Activated CD8-positive, alpha-beta T cell treated with anti-CD3 and anti-CD28 coated beads for 36 hours (primary cell): ENCODE data around the gene ANKH. TPM values are rescaled to one million over a fixed set of nuclear protein-coding genes. Genes with fewer than 3 reads are reported as not detected.
A peak's percentile ranks its signal among the peaks of the same experiment; 100 is the strongest.

ENCODE experiments used
- ATAC-seq: fragments of 200-7000 bp; cut with Tn5 transposase; one replicate; pipeline ENCODE4 v1.10.0; 2021; ENCODE audit warnings: mild to moderate bottlenecking, moderate library complexity
- CTCF ChIA-PET: fragments of 350-600 bp; sonication (Branson Sonifier 250); formaldehyde crosslinking; loops from one replicate; lab custom pipeline; 2021; ENCODE audit warnings: antibody characterized with exemption; lab: Charles Lee
- POLR2A ChIA-PET: fragments of 350-600 bp; sonication (Branson Sonifier 250); formaldehyde crosslinking; loops from one replicate; lab custom pipeline; 2021; ENCODE audit warnings: antibody characterized with exemption; lab: Charles Lee
- DNase-seq: peaks from one replicate; pipeline ENCODE4 v3.0.0-alpha.2; 2020
- H3K27ac Mint-ChIP-seq: one replicate; pipeline ENCODE4 v1.8.0; 2021; ENCODE audit warnings: mild to moderate bottlenecking, mixed read lengths
- H3K27me3 Mint-ChIP-seq: one replicate; pipeline ENCODE4 v1.8.0; 2021; ENCODE audit warnings: mixed read lengths
- H3K36me3 Mint-ChIP-seq: one replicate; pipeline ENCODE4 v1.8.0; 2021; ENCODE audit warnings: low read depth, mixed read lengths
- H3K4me1 Mint-ChIP-seq: one replicate; pipeline ENCODE4 v1.8.0; 2021; ENCODE audit warnings: low read depth, mixed read lengths
- H3K4me3 Mint-ChIP-seq: one replicate; pipeline ENCODE4 v1.8.0; 2021; ENCODE audit warnings: mild to moderate bottlenecking, moderate library complexity, mixed read lengths
- H3K9me3 Mint-ChIP-seq: one replicate; pipeline ENCODE4 v1.8.0; 2021; ENCODE audit warnings: mixed read lengths
- CTCF ChIP-seq: fragments of 200-600 bp; IDR thresholded peaks from one replicate; pipeline ENCODE4 v1.8.0; 2022; ENCODE audit warnings: antibody characterized with exemption, mild to moderate bottlenecking
- intact Hi-C: fragments of 100-400 bp; cut with micrococcal nuclease; formaldehyde crosslinking; loops from one replicate; pipeline ENCODE4 v1.10.0; 2022
- microRNA-seq: library from miRNA; unstranded; fragments of <30 nt; microRNA quantifications from one replicate; pipeline ENCODE4 v1.2.0, GENCODE V29; 2022; ENCODE audit warnings: borderline microRNAs expressed, borderline replicate concordance
- total RNA-seq, 2 experiments: library from RNA; stranded (reverse); gene quantifications; one replicate each; pipeline ENCODE4 v1.2.3, GENCODE V29; 2021

ANKH gene
- total RNA-seq, 2 experiments from 2014 or later = 85.4 to 87.2 TPM

DNA sequence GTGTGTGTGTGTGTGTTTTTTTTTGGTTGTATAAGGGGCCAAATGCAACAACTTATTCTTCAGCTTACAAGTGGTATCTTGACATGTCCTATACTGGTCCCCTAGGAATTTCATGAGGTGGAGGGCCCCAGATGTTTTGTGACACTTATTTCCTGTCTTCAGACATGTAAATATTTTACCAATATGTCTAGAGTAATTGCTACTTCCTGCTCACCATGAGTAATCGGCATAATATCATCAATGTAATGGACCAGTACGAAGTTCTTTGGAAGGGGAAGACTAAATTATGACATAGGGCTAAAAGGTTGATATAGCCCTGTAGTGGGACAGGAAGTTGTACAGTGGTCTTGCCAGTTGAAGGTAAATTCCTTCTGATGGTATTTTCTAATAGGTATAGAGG is 210.7 kb downstream of the ANKH start:
- peaks cover 53% of the 10 kb centered on the region for H3K4me1 Mint-ChIP-seq
- DNase-seq (no peak), ATAC-seq (no peak)
- TF ChIP-seq CTCF = no peak
- intact Hi-C loops = no loop called here
- peak overlapping the region; percentile 6 for H3K27ac Mint-ChIP-seq
- CTCF ChIA-PET = interaction anchor here (1.2 to 6.4 kb wide), 2 partner anchors 12 to 19 kb away, joined by 3 to 49 read pairs; no protein-coding TSS in a partner anchor
- H3K36me3 Mint-ChIP-seq = peaks cover 10% of the 10 kb centered on the region
- H3K27me3 Mint-ChIP-seq = no peaks in the 10 kb centered on the region
- H3K9me3 Mint-ChIP-seq = peaks cover 7% of the 10 kb centered on the region
- POLR2A ChIA-PET = no interaction called here
- H3K4me3 Mint-ChIP-seq = no peak overlapping the region

DNA sequence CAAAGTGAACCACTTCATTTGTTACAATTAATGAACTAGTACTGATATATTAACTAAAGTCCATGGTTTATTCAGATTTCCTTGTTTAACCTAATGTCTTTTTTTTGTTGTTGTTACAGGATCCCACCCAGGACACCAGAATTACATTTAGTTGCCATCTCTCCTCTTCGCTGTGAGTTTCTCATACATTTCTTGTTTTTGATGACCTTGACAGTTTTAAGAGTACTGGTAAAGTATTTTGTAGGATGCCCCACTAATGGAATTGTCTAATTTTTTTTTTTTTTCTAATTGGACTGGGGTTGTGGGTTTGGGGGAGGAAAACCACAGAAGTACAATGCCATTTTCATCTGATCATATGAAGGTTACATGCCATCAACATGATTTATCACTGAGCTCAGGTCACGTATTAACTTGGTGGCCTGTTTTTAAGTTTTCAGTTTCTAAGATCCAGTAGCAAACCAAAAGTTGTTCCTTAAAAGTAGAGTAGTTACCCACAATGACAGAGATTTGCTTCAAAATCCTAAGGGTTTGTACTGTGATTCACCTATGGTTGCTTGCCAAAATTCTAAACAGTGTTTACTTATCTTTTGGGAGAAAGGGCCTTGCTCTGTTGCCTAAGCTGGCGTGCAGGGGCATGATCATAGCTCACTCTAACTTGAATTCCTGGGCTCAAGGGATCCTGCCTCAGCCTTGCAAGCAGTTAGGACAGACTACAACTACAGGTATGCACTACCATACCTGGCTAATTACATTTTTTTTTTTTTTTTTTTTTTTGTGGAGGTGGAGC is 211.6 kb downstream of the ANKH start:
- peaks cover 61% of the 10 kb centered on the region for H3K4me1 Mint-ChIP-seq
- CTCF ChIA-PET = interaction anchor here (6.4 kb wide), 1 partner anchor 11 kb away, joined by 49 read pairs; no protein-coding TSS in a partner anchor
- POLR2A ChIA-PET = no interaction called here

GRCh38 chr5:14656898-14657297 is 214.7 kb downstream of the ANKH start:
- CTCF ChIA-PET = interaction anchor here (0.7 to 6.4 kb wide), 8 partner anchors 8 to 305 kb away, joined by 3 to 49 read pairs (median 7); no protein-coding TSS in a partner anchor
- no peak for ATAC-seq
- TF ChIP-seq CTCF = no peak
- intact Hi-C loops = no loop called here
- Mint-ChIP-seq H3K36me3 (peaks cover 3% of the 10 kb centered on the region), H3K27ac (peak overlapping the region; percentile 4), H3K4me3 (no peak overlapping the region), H3K27me3 (peaks cover 4% of the 10 kb centered on the region), H3K4me1 (peaks cover 49% of the 10 kb centered on the region), H3K9me3 (peaks cover 7% of the 10 kb centered on the region)
- POLR2A ChIA-PET = interaction anchor here (1.6 kb wide), 1 partner anchor 10 kb away, joined by 5 read pairs; no protein-coding TSS in a partner anchor
- no peak for DNase-seq

More for the DNA sequence above, 211.6 kb downstream of the ANKH start:
- Mint-ChIP-seq H3K9me3 (peaks cover 7% of the 10 kb centered on the region), H3K27ac (no peak overlapping the region), H3K4me3 (no peak overlapping the region), H3K36me3 (peaks cover 5% of the 10 kb centered on the region), H3K27me3 (no peaks in the 10 kb centered on the region)
- DNase-seq (no peak), ATAC-seq (no peak)
- TF ChIP-seq CTCF = no peak
- intact Hi-C loops = no loop called here

DNA sequence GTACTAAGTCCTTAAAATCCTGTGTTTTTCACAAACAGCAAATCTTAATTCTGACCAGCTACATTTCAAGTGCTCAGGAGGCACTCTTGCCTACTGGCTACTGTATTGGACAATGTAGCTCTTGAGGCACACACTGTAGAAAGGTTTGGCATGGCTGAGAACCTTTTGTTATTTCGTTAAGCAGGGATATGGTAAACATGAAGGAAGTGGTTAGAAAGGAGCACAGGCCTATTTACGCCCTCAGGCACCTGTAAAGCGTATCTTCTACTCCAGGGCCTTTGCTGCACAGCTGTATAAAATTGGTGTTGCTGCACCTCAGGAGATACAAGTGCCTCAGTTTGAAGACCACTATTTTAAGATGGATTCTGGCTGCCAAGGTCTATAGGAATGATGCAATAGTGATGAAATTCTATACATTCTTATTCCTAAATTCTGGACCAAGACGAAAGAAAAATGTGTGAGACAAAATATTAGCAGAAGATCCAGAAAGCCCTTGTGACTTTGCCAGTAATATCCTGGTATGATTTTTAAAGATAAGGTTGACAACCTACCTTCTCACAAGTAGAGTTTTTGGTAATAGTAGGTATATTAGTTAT is 216.3 kb downstream of the ANKH start:
- CTCF ChIA-PET = interaction anchor here (1.3 to 3.8 kb wide), 6 partner anchors 8 to 303 kb away, joined by 4 to 19 read pairs (median 13); no protein-coding TSS in a partner anchor
- Mint-ChIP-seq H3K4me1 (peaks cover 35% of the 10 kb centered on the region), H3K4me3 (no peak overlapping the region), H3K9me3 (peaks cover 3% of the 10 kb centered on the region), H3K27me3 (peaks cover 4% of the 10 kb centered on the region), H3K36me3 (peaks cover 3% of the 10 kb centered on the region), H3K27ac (no peak overlapping the region)
- no peak for TF ChIP-seq CTCF
- intact Hi-C loops = no loop called here
- no peak for DNase-seq
- peak; percentile 17 for ATAC-seq
- POLR2A ChIA-PET = interaction anchor here (1.0 to 1.8 kb wide), 3 partner anchors 9 to 21 kb away, joined by 3 to 5 read pairs (median 4); partner anchors contain the start of gene OTULIN

Small RNA genes lying within 50 kb of the gene (microRNA-seq; reads per million reads assigned to microRNA genes)
- not detected for gene MIR4637

Other genes with a start within 250 kb of the ANKH start
- 10 to 100 TPM; 59.6 to 60.5 TPM for gene OTULIN, start 207.1 kb downstream of the ANKH start, total RNA-seq